Mesenchymal stem cell (in vitro differentiated cells and primary cell): ENCODE measurements around the gene RCAN3.
A peak's percentile ranks its signal among the peaks of the same experiment; 100 is the strongest.
"Not testable (repeated sequence)": the region's sequence is repeated elsewhere in the genome, so short reads cannot be mapped to it uniquely, and the experiment has no call there.

ENCODE experiments used
- DNase-seq: peaks from one replicate; pipeline ENCODE4 v3.0.0-alpha.2; 2013
- H2AFZ ChIP-seq: one replicate; pipeline ENCODE4 v1.6.1; 2013; ENCODE audit warnings: low read depth, mild to moderate bottlenecking, control low read depth, inconsistent platforms, low read length, moderate library complexity
- H2AK5ac ChIP-seq: 2 replicates; pipeline ENCODE4 v1.6.1; 2013; ENCODE audit warnings: low read length, moderate library complexity, mild to moderate bottlenecking, inconsistent platforms; ENCODE audit not compliant: severe bottlenecking
- H2BK120ac ChIP-seq: one replicate; pipeline ENCODE4 v1.6.1; 2013; ENCODE audit warnings: low read depth, mild to moderate bottlenecking, inconsistent platforms, low read length, moderate library complexity
- H2BK12ac ChIP-seq, 2 experiments: one replicate each; pipeline ENCODE4 v1.6.1; 2013; ENCODE audit warnings: inconsistent platforms in 2 of 2, low read length in 2 of 2, mild to moderate bottlenecking in 2 of 2, moderate library complexity in 2 of 2, control low read depth in 1 of 2
- H2BK15ac ChIP-seq: one replicate; pipeline ENCODE4 v1.6.1; 2013; ENCODE audit warnings: mild to moderate bottlenecking, low read depth, inconsistent platforms; ENCODE audit not compliant: poor library complexity, severe bottlenecking
- H2BK5ac ChIP-seq: 2 replicates; pipeline ENCODE4 v1.6.1; 2013; ENCODE audit warnings: low read depth, mild to moderate bottlenecking, low read length, control low read depth, inconsistent platforms; ENCODE audit not compliant: poor library complexity, severe bottlenecking
- H3K14ac ChIP-seq, 2 experiments: one replicate each; pipeline ENCODE4 v1.6.1; 2013; ENCODE audit warnings: inconsistent platforms in 2 of 2, low read length in 2 of 2, control low read depth in 1 of 2, mild to moderate bottlenecking in 1 of 2, moderate library complexity in 1 of 2
- H3K18ac ChIP-seq, 2 experiments: one replicate each; pipeline ENCODE4 v1.6.1; 2013; ENCODE audit warnings: inconsistent platforms in 2 of 2, low read length in 2 of 2, control low read depth in 1 of 2, low read depth in 1 of 2, mild to moderate bottlenecking in 1 of 2
- H3K23ac ChIP-seq, 2 experiments: one replicate each; pipeline ENCODE4 v1.6.1; 2013; ENCODE audit warnings: inconsistent platforms in 2 of 2, low read length in 2 of 2, mild to moderate bottlenecking in 2 of 2, moderate library complexity in 2 of 2, control low read depth in 1 of 2
- H3K27ac ChIP-seq: 2 replicates; pipeline ENCODE4 v1.5.1; 2013; ENCODE audit warnings: mild to moderate bottlenecking, moderate library complexity, low read length, control low read depth, inconsistent platforms; ENCODE audit not compliant: poor library complexity, severe bottlenecking
- H3K27me3 ChIP-seq, 2 experiments: 2 replicates each; pipeline versions ENCODE4 v1.6.1 to v1.7.0; 2013; ENCODE audit warnings: low read length in 2 of 2, mild to moderate bottlenecking in 2 of 2, moderate library complexity in 2 of 2, control low read depth in 1 of 2, inconsistent platforms in 1 of 2; ENCODE audit not compliant: control insufficient read depth in 1 of 2, insufficient read depth in 1 of 2
- H3K36me3 ChIP-seq, 2 experiments: 2 replicates each; pipeline versions ENCODE4 v1.6.1 to v1.7.0; 2013; ENCODE audit warnings: low read length in 2 of 2, control low read depth in 1 of 2, inconsistent platforms in 1 of 2, low read depth in 1 of 2, mild to moderate bottlenecking in 1 of 2; ENCODE audit not compliant: insufficient read depth in 2 of 2, control insufficient read depth in 1 of 2
- H3K4ac ChIP-seq, 2 experiments: one replicate each; pipeline ENCODE4 v1.6.1; 2013; ENCODE audit warnings: inconsistent platforms in 2 of 2, low read length in 2 of 2, mild to moderate bottlenecking in 2 of 2, moderate library complexity in 2 of 2, control low read depth in 1 of 2, low read depth in 1 of 2
- H3K4me1 ChIP-seq: 2 replicates; pipeline ENCODE4 v1.6.1; 2013; ENCODE audit warnings: low read depth, low read length, control low read depth; ENCODE audit not compliant: control insufficient read depth, insufficient read depth
- H3K4me2 ChIP-seq: 2 replicates; pipeline ENCODE4 v1.6.1; 2013; ENCODE audit warnings: low read length, mild to moderate bottlenecking, inconsistent platforms; ENCODE audit not compliant: poor library complexity, severe bottlenecking
- H3K4me3 ChIP-seq, 2 experiments: 2 replicates each; pipeline versions ENCODE4 v1.5.1 to v1.7.0; 2013; ENCODE audit warnings: low read length in 2 of 2, mild to moderate bottlenecking in 2 of 2, control low read depth in 1 of 2, low read depth in 1 of 2; ENCODE audit not compliant: insufficient read depth in 1 of 2
- H3K79me1 ChIP-seq: replicated peaks from 2 replicates; pipeline ENCODE4 v1.6.1; 2013; ENCODE audit warnings: mild to moderate bottlenecking, control low read depth, low read length, inconsistent platforms; ENCODE audit not compliant: poor library complexity, severe bottlenecking
- H3K9ac ChIP-seq: 2 replicates; pipeline ENCODE4 v1.7.0; 2013; ENCODE audit warnings: mild to moderate bottlenecking, low read length, moderate library complexity
- H3K9me3 ChIP-seq: 2 replicates; pipeline ENCODE4 v1.7.0; 2013; ENCODE audit warnings: mild to moderate bottlenecking, low read length; ENCODE audit not compliant: control insufficient read depth
- H4K8ac ChIP-seq: one replicate; pipeline ENCODE4 v1.6.1; 2013; ENCODE audit warnings: inconsistent platforms, mild to moderate bottlenecking, low read length, moderate library complexity
- H4K91ac ChIP-seq: one replicate; pipeline ENCODE4 v1.6.1; 2013; ENCODE audit warnings: mild to moderate bottlenecking, low read length, inconsistent platforms
- WGBS: methylation state at CpG from one replicate; pipeline ENCODE4 v1.1.7; 2013; ENCODE audit warnings: mixed read lengths; 5-methylcytosine and 5-hydroxymethylcytosine counted together

Gene RCAN3

GRCh38 chr1:24526940-24527542 lies 24.4 kb downstream of the RCAN3 start:
- no peak overlapping the region for H4K91ac ChIP-seq
- no peaks in the 10 kb centered on the region for H3K4me1 ChIP-seq
- H3K79me1 ChIP-seq: no peaks in the 10 kb centered on the region
- no peak overlapping the region for H3K4ac ChIP-seq
- H3K4me3 ChIP-seq: no peak overlapping the region
- H3K27ac ChIP-seq: no peak overlapping the region
- no peaks in the 10 kb centered on the region for H3K27me3 ChIP-seq
- 97% methylated on average over 8 of the region's 8 CpGs for WGBS
- H3K9ac ChIP-seq: no peak overlapping the region
- DNase-seq: peak; percentile 26
- H2BK5ac ChIP-seq: no peak overlapping the region
- H2AK5ac ChIP-seq: no peak overlapping the region
- no peak overlapping the region for H4K8ac ChIP-seq
- no peak overlapping the region for H3K18ac ChIP-seq
- no peaks in the 10 kb centered on the region for H3K36me3 ChIP-seq
- no peak overlapping the region for H2BK15ac ChIP-seq
- no peak overlapping the region for H3K4me2 ChIP-seq
- no peak overlapping the region for H3K14ac ChIP-seq
- H2AFZ ChIP-seq: no peak overlapping the region
- no peak overlapping the region for H2BK12ac ChIP-seq
- H2BK120ac ChIP-seq: no peak overlapping the region
- no peak overlapping the region for H3K23ac ChIP-seq
- no peaks in the 10 kb centered on the region for H3K9me3 ChIP-seq

- no peak overlapping the region for H2BK15ac ChIP-seq
- H3K4me2 ChIP-seq: no peak overlapping the region
- H3K27ac ChIP-seq: no peak overlapping the region
Observed at GRCh38 chr1:24528744-24529143, 26.1 kb downstream of the RCAN3 start.

GRCh38 chr1:24529292-24529691 lies 26.7 kb downstream of the RCAN3 start:
- not testable (repeated sequence) for H3K4me1 ChIP-seq, H3K36me3 ChIP-seq, H2AK5ac ChIP-seq, H2AFZ ChIP-seq, H3K4me2 ChIP-seq, H2BK120ac ChIP-seq, H3K27ac ChIP-seq, H3K14ac ChIP-seq, DNase-seq, H2BK5ac ChIP-seq, H4K91ac ChIP-seq, H4K8ac ChIP-seq, H3K4me3 ChIP-seq, H3K23ac ChIP-seq, H3K18ac ChIP-seq, H2BK15ac ChIP-seq, H2BK12ac ChIP-seq, H3K4ac ChIP-seq, H3K27me3 ChIP-seq, H3K9me3 ChIP-seq, H3K79me1 ChIP-seq, H3K9ac ChIP-seq
- 94% methylated on average over 7 of the region's 7 CpGs for WGBS

More at GRCh38 chr1:24528744-24529143, 26.1 kb downstream of the RCAN3 start:
- H2AFZ ChIP-seq: no peak overlapping the region
- H3K23ac ChIP-seq: no peak overlapping the region
- H2BK5ac ChIP-seq: no peak overlapping the region
- H3K9me3 ChIP-seq: no peaks in the 10 kb centered on the region
- H3K4ac ChIP-seq: no peak overlapping the region
- no peak overlapping the region for H4K91ac ChIP-seq
- H3K18ac ChIP-seq: no peak overlapping the region
- H4K8ac ChIP-seq: no peak overlapping the region
- no peak overlapping the region for H2BK12ac ChIP-seq
- WGBS: 98% methylated on average over 2 of the region's 2 CpGs
- no peaks in the 10 kb centered on the region for H3K79me1 ChIP-seq
- H2BK120ac ChIP-seq: no peak overlapping the region
- H3K4me3 ChIP-seq: no peak overlapping the region
- no peaks in the 10 kb centered on the region for H3K4me1 ChIP-seq
- no peaks in the 10 kb centered on the region for H3K36me3 ChIP-seq
- no peaks in the 10 kb centered on the region for H3K27me3 ChIP-seq
- no peak for DNase-seq
- no peak overlapping the region for H3K14ac ChIP-seq
- no peak overlapping the region for H2AK5ac ChIP-seq
- no peak overlapping the region for H3K9ac ChIP-seq

- DNase-seq: no peak
- no peak overlapping the region for H3K9ac ChIP-seq
- peak overlapping the region in 1 of 2 experiments; percentile 89 for H2BK12ac ChIP-seq
- H3K4ac ChIP-seq: no peak overlapping the region
- no peaks in the 10 kb centered on the region for H3K9me3 ChIP-seq
- H2AFZ ChIP-seq: no peak overlapping the region
- H2BK15ac ChIP-seq: no peak overlapping the region
- H2AK5ac ChIP-seq: no peak overlapping the region
- no peak overlapping the region for H3K18ac ChIP-seq
- no peak overlapping the region for H3K4me3 ChIP-seq
- no peak overlapping the region for H4K8ac ChIP-seq
- WGBS: 89% methylated on average over 21 of the region's 21 CpGs
- H2BK120ac ChIP-seq: no peak overlapping the region
- peaks cover 10% of the 10 kb centered on the region for H3K4me1 ChIP-seq
- H3K4me2 ChIP-seq: no peak overlapping the region
- peaks cover 0 to 3% of the 10 kb centered on the region in 2 experiments for H3K36me3 ChIP-seq
- no peak overlapping the region for H2BK5ac ChIP-seq
- H3K14ac ChIP-seq: no peak overlapping the region
- no peak overlapping the region for H3K27ac ChIP-seq
- no peak overlapping the region for H4K91ac ChIP-seq
- no peaks in the 10 kb centered on the region for H3K27me3 ChIP-seq
- H3K79me1 ChIP-seq: no peaks in the 10 kb centered on the region
- no peak overlapping the region for H3K23ac ChIP-seq
Observed at GRCh38 chr1:24535021-24535424, 32.4 kb downstream of the RCAN3 start.
